ENCODE results near the gene S100A12. TPM values are rescaled to one million over a fixed set of nuclear protein-coding genes. Genes with fewer than 3 reads are reported as not detected.

S100A12 gene
- total RNA-seq, 1 donor from 2014 or later, result 4.1 TPM

- DNase-seq, result no peak
Measured at GRCh38 chr1:153324912-153325311, 50.5 kb downstream of the S100A12 start.

Small RNA genes lying within 50 kb of the gene (small RNA-seq; reads per million reads assigned to genes)
- not detected for gene RNU6-160P
- gene S100A15A, result not detected

Other genes with a start within 250 kb of the S100A12 start
- not detected for gene SPRR2G, start 224.7 kb downstream of the S100A12 start, total RNA-seq
- not detected for gene LELP1, start 172.2 kb downstream of the S100A12 start, total RNA-seq
- not detected for gene PRR9, start 158.0 kb downstream of the S100A12 start, total RNA-seq
- not detected for gene LORICRIN, start 115.9 kb downstream of the S100A12 start, total RNA-seq
- not detected for gene PGLYRP3, start 62.7 kb downstream of the S100A12 start, total RNA-seq
- gene PGLYRP4, start 26.8 kb downstream of the S100A12 start, total RNA-seq, result not detected
- gene S100A9, start 17.8 kb downstream of the S100A12 start, total RNA-seq, result 26.5 TPM
- gene S100A8, start 15.5 kb upstream of the S100A12 start, total RNA-seq, result 3.9 TPM
- gene S100A7A, start 40.9 kb upstream of the S100A12 start, total RNA-seq, result not detected
- not detected for gene S100A7, start 85.0 kb upstream of the S100A12 start, total RNA-seq
- gene S100A6, start 160.4 kb upstream of the S100A12 start, total RNA-seq, result 9.2 TPM
- not detected for gene S100A5, start 165.3 kb upstream of the S100A12 start, total RNA-seq
- gene S100A4, start 170.2 kb upstream of the S100A12 start, total RNA-seq, result 0.62 TPM
- not detected for gene S100A3, start 173.6 kb upstream of the S100A12 start, total RNA-seq
- not detected for gene S100A2, start 190.2 kb upstream of the S100A12 start, total RNA-seq
- gene S100A16, start 237.5 kb upstream of the S100A12 start, total RNA-seq, result 13.3 TPM
- 0.47 TPM for gene S100A14, start 240.7 kb upstream of the S100A12 start, total RNA-seq

Measured in occipital lobe (tissue), 3 donors.